GM12865 (cell line): Measurements from ENCODE around the gene SNRPD3.

Experiments used
- DNase-seq: peaks from one replicate; pipeline ENCODE4 v3.0.0; 2010; ENCODE audit warnings: low read depth
- H3K4me3 ChIP-seq: 2 replicates; pipeline ENCODE4 v1.5.1; 2011; ENCODE audit warnings: mild to moderate bottlenecking, low read depth, low read length, control low read depth
- CTCF ChIP-seq: IDR thresholded peaks from 2 replicates; pipeline ENCODE4 v1.5.1; 2011; ENCODE audit warnings: low read length, control low read depth, low read depth, inconsistent platforms; ENCODE audit not compliant: insufficient read depth; ENCODE audit errors: missing control alignments

Gene SNRPD3

GRCh38 chr22:24555165-24556039 lies at the start of gene SNRPD3:
TSS of gene SNRPD3 (plus strand) at chr22:24555999. CDS start at chr22:24557675, 1,676 bp downstream.
- TF ChIP-seq CTCF: no peak
- DNase-seq: peak; percentile 99
- H3K4me3 ChIP-seq: peak within 1 kb of the TSS; percentile 94

GRCh38 chr22:24506802-24507438 lies 48.9 kb upstream of the SNRPD3 start:
- peak; percentile 54 for DNase-seq
- no peak for TF ChIP-seq CTCF
- H3K4me3 ChIP-seq: no peak overlapping the region

- H3K4me3 ChIP-seq: no peak overlapping the region
- DNase-seq: no peak
- TF ChIP-seq CTCF: no peak
These were observed 48.1 kb upstream of the SNRPD3 start for GRCh38 chr22:24507716-24508115.

- no peak for TF ChIP-seq CTCF
- DNase-seq: no peak
- H3K4me3 ChIP-seq: no peak overlapping the region
These were observed 44.9 kb upstream of the SNRPD3 start for GRCh38 chr22:24510637-24511625.

- TF ChIP-seq CTCF: no peak
- no peak overlapping the region for H3K4me3 ChIP-seq
- DNase-seq: peak; percentile 15
These were observed 43.8 kb upstream of the SNRPD3 start for GRCh38 chr22:24512043-24512442.

- DNase-seq: no peak
- no peak for TF ChIP-seq CTCF
- H3K4me3 ChIP-seq: no peak overlapping the region
These were observed 42.2 kb upstream of the SNRPD3 start for GRCh38 chr22:24513378-24514240.
